Occipital lobe (tissue), 2 donors: Measurements from ENCODE around the gene DCTN2. TPM values are rescaled to one million over a fixed set of nuclear protein-coding genes. Genes with fewer than 3 reads are reported as not detected.
"Not testable (repeated sequence)": the region's sequence is repeated elsewhere in the genome, so short reads cannot be mapped to it uniquely, and the experiment has no call there.

Source experiments
- DNase-seq: peaks from one replicate; lab custom pipeline; 2025; lab: John Stamatoyannopoulos, UW
- total RNA-seq: library from RNA; depleted of rRNA; stranded (reverse); fragments of >200 nt; gene quantifications from one replicate; pipeline ENCODE4 v1.2.3, GENCODE V29; 2014

The DCTN2 gene
- total RNA-seq, 1 donor from 2014 or later, result 103 TPM

DNA sequence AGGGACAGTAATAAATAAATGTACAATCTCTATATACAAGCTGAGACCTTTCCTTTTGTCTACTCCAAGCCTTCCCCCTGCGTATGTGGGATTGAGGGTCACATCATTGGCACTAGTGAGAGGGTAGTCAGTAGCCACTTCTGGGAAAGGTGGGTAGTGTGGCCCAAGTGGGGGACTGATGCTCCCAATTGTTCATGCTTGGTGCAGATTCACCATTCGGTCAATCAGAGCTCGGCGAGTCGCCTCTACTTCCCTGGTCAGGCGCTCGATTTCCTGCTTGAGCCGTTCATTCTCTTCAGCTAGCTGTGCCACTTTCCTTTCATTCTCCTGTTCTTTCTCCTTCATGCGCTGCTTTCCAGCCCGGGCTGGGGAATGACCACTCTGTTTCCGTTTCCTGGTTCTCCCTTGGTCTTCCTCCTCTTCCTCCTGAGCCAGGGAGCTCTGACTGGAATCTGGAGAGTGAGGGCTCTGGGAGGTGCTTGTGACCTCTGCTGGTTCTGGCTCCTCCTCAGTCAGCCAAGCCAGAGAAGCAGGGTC lies 30.3 kb downstream of the DCTN2 start:
- no peak for DNase-seq

DNA sequence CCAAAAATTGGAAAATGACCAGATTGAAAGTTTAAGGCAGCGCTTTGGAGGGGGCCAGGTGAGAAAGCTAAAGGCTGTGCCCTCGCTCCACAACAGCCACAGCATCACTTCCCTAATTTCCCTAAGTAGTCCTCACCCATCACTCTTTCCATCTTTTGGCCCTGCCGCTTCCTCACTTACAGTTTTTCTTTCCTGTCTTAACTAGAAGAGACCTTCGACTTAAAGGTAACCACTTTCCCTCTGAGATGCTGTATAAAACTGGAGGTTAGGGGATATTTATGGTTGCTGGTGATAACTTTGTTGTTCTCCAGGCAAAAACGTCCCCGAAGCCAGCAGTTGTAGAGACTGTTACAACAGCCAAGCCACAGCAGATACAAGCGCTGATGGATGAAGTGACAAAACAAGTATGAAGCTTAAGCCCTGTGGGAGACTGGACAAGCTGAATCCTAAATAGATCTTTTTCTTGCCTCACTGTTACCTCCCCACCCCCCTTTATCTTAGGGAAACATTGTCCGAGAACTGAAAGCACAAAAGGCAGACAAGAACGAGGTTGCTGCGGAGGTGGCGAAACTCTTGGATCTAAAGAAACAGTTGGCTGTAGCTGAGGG lies 31.0 kb downstream of the DCTN2 start:
- no peak for DNase-seq

DNA sequence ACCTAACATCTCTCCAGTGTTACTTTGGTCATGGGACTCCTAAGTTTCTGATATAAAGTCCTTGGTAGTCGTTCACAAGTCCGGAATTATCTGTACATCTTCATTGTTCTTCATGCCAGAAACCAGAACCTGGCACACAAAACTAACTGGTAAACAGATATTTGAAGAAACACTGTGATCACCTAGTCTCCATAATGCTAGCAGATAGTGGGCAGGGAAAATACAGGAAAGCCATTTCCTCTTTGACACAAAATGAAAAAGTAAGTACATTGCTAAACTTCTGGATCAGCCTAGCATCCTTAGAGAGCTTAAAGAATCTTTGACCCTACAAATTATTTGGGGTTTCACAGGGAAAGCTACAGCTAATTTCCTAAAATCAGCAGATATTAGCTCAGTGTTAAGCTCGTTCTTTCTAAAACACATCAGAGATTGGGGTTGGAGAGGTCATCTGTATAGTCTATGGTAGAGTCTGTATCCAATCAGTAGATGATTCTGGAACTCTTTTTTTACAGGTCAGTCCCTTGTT lies 31.5 kb downstream of the DCTN2 start:
- no peak for DNase-seq

DNA sequence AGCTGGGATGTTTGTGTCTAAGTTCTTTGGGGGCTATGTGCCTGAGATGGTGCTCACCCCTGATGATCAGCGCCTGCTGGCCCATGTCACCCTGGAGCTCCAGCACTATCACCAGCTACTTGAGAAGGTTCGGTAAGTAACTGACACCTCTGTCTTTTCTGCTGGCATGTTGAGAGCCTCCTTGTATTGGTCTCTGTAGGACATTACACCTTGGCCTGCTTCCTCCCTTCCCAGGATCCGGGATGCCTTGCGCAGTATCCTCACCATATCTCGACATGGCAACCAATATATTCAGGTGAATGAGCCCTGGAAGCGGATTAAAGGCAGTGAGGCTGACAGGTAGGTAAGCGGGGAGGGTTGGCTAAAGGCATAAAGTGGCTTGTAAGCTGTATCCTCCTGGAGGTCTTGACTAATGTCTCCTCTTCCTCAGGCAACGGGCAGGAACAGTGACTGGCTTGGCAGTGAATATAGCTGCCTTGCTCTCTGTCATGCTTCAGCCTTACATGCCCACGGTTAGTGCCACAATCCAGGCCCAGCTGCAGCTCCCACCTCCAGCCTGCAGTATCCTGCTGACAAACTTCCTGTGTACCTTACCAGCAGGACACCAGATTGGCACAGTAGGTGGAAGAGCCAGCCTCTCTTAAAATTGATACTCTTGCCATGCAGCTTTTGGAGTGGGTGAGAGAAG lies 32.1 kb downstream of the DCTN2 start:
- no peak for DNase-seq

DNA sequence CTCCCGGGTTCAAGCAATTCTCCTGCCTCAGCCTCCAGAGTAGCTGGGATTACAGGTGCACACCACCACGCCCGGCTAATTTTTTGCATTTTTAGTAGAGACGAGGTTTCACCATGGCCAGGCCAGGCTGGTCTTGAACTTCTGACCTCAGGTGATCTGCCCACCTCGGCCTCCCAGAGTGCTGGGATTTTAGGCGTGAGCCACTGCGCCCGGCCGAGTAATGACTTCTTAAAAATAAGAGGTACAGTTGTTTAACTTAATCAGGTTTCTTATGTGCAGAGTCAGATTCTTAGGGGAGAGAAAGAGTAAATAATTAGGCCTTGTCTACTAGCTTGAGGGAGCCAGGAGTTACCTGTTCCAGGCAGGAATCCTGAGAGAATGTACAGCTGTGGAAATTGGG lies 32.7 kb downstream of the DCTN2 start:
- DNase-seq, result not testable (repeated sequence)

DNA sequence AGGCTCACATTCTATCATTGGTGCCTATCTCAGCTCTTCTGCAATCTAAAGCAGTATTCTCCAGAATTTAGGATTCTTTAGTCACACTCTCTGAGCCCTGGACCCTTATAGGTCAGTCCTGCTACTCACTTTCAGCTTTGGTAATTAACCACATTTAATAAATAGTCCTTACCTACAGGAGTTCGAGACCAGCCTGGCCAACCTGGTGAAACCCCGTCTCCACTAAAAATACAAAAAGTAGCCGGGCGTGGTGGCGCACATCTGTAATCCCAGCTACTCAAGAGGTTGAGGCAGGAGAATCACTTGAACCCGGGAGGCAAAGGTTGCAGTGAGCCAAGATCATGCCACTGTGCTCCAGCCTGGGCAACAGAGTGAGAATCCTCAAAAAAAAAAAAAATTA lies 33.3 kb downstream of the DCTN2 start:
- DNase-seq, result not testable (repeated sequence)

DNA sequence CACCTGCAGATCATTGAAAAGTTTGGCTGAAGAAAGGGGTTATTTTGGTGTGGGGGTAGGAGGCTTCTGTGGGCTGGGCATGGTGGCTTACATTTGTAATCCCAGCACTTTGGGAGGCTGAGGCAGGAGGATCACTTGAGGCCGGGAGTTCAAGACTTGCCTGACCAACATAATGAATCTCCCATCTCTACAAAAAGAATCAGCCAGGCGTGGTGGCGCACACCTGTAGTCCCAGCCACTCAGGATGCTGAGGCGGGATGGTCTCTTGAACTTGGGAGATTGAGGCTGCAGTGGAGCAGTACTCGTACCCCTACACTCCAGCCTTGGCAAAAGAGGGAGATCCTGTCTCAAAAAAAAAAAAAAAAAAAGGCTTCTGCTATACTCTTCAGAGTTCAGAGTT lies 33.7 kb downstream of the DCTN2 start:
- DNase-seq, result no peak

DNA sequence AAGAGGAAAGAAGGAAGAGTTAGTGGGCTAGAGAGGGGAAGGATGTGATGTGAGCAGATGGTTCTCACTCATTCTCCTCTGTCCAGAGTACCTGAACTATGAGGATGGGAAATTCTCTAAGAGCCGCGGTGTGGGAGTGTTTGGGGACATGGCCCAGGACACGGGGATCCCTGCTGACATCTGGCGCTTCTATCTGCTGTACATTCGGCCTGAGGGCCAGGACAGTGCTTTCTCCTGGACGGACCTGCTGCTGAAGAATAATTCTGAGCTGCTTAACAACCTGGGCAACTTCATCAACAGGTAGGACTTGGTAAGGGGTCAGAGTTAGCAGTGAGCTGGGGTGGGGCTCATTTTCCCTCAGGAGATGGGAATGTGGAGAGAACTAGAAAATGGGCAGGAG lies 34.3 kb downstream of the DCTN2 start:
- DNase-seq, result no peak

DNA sequence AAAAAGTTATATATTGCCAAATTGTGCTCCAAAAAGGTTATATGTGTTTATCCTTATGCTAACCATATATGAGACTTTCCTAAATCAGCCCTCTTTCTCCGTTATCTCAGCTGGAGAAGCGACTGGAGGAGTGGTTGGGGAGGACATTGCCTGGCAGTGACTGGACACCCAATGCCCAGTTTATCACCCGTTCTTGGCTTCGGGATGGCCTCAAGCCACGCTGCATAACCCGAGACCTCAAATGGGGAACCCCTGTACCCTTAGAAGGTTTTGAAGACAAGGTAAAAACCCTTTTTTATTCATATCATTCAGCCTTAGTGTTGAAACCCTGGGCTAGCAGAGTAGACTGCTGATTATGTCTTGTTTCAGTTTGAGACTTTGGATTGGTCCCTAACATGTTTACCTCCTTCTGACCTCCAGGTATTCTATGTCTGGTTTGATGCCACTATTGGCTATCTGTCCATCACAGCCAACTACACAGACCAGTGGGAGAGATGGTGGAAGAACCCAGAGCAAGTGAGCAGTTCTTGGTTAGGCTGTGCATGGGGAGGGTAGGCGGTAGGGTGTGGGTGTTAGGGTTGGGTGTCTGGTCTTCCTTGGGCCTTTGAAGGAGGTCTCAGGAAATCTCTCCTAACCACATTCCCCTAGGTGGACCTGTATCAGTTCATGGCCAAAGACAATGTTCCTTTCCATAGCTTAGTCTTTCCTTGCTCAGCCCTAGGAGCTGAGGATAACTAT lies 35.2 kb downstream of the DCTN2 start:
- no peak for DNase-seq

DNA sequence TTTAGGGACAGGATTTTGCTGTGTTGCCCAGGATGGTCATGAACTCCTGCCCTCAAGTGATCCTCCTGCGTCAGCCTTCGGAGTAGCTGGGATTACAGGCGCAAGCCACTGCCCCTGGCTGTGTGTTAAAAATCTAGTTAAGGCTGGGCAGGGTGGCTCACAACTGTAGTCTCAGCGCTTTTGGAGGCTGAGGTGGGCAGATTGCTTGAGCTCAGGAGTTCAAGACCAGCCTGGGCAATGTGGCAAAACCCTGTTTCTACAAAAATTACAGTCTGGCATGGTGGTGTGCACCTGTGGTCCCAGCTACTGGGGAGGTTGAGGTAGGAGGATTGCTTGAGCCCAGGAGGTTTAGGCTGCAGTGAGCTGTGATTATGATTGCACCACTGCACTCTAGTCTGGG lies 35.8 kb downstream of the DCTN2 start:
- DNase-seq, result no peak

DNA sequence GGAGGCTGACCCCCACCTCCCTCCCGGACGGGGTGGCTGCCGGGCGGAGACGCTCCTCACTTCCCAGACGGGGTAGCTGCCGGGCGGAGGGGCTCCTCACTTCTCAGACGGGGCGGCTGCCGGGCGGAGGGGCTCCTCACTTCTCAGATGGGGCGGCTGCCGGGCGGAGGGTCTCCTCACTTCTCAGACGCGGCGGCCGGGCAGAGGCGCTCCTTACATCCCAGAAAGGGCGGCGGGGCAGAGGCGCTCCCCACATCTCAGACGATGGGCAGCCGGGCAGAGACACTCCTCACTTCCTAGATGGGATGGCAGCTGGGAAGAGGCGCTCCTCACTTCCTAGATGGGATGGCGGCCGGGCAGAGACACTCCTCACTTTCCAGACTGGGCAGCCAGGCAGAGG lies 39.2 kb downstream of the DCTN2 start:
- DNase-seq, result not testable (repeated sequence)

DNA sequence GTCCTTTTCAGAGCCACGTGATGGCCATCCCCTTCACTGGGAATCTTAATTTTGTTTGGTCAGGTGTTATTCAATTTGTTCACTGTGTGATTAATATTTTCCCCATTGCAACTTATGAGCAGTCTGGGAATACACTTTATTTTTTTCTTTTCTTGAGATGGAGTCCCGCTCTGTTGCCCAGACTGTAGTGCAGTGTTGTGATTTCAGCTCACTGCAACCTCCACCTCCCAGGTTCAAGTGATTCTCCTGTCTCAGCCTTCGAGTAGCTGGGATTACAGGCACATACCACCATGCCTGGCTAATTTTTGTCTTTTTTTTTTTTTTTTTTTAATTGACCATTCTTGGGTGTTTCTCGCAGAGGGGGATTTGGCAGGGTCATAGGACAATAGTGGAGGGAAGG lies 40.5 kb downstream of the DCTN2 start:
- DNase-seq, result not testable (repeated sequence)

DNA sequence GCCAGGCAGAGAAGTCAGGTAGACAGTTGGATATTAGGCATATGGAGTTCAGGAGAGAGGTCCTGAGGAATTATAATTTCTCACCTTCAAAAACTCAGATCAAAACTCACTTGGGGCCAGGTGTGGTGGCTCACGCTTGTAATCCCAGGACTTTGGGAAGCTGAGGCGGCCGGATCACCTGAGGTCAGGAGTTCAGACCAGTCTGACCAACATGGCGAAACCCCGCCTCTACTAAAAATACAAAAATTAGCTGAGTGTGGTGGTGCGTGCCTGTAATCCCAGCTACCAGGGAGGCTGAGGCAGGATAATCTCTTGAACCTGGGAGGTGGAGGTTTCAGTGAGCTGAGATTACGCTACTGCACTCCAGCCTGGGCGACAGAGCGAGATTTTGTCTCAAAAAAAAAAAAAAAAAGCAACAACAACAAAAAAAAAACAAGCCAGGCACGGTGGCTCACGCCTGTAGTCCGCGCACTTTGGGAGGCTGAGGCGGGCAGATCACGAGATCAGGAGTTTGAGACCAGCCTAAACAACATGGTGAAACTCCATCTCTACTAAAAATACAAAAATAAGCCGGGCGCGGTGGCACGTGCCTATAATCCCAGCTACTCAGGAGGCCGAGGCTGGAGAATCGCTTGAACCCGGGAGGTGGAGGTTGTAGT lies 44.6 kb downstream of the DCTN2 start:
- DNase-seq, result not testable (repeated sequence)

DNA sequence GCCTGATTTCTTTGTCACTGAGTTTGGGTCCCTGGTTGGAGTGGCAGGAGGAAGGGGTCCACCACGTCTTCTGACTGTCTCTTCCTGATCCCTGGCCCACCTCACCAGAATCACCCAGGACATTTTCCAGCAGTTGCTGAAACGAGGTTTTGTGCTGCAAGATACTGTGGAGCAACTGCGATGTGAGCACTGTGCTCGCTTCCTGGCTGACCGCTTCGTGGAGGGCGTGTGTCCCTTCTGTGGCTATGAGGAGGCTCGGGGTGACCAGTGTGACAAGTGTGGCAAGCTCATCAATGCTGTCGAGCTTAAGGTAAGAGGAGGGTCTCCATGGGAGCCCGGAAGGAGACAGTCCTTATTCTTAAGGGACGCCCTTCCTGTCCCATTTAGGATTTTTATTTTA lies 46.8 kb downstream of the DCTN2 start:
- no peak for DNase-seq

DNA sequence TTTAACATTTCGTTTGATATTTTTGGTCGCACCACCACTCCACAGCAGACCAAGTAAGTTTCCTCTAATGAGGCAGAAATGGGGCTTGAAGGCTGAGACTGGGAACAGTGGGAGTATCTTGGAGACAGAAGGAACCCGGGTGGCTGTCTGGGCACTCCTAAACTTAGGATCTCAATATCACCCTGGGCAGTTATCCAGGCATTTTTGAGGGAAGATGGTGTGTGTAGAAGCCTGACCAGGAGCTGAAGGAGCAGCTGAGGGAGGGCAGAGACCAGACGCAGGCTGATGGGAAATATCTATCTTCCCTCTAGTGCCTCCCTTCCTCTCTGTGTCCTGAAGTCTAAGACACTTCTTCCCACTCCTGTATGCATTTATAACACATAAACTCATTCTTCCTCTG lies 48.4 kb downstream of the DCTN2 start:
- DNase-seq, result no peak

DNA sequence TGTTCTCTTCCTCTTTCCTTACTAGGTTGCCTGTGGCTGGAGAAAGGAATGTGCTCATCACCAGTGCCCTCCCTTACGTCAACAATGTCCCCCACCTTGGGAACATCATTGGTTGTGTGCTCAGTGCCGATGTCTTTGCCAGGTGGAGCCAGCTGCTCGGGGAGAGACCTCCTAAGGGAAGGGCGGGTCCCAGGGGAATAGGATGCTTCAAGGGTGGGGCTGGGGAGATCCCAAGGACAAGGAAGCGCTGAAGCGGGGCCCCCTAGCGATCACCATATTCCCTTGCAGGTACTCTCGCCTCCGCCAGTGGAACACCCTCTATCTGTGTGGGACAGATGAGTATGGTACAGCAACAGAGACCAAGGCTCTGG lies 48.9 kb downstream of the DCTN2 start:
- no peak for DNase-seq

DNA sequence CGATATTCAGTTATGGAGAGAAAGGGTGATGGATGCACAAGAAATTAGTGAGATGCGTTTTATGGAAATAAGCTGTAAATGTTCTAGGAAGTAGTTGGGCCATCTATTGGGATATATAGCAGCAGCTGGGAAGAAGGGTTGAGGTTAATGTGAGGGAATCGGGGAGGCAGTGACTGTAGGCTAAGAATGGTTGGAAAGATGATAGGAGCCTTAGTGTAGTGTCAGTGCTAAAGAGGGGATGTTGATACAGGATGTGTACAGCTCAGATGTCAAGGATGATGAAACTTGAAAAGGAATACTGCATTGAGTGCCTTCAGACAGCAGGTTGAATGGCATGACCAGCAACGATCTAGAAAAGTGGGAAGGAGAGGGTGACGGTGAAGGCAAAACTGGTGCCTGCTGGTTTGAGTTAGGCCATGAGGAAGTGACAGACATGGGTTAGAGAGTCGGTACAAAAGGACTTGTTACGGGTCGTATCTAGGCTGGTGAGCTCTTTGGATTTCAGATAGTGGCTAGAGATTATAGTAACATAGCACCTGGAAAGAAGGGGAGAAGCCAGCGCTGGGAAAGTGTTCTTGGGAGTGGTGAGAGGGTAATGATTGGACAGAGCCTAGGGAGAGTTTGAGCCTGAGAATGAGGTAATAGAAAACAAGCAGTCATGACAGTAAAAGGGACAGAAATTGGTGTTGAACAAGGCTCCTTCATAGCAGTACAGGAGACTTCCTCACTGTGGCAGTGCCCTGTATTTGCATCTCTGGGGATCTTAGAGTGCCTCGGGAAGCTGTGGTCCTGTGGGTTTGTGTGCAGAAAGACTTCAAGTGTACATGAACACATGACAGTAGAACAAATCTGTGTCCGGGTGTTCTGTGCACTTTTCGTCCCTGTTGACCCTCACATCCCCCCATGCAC lies 49.5 kb downstream of the DCTN2 start:
- no peak for DNase-seq

DNA sequence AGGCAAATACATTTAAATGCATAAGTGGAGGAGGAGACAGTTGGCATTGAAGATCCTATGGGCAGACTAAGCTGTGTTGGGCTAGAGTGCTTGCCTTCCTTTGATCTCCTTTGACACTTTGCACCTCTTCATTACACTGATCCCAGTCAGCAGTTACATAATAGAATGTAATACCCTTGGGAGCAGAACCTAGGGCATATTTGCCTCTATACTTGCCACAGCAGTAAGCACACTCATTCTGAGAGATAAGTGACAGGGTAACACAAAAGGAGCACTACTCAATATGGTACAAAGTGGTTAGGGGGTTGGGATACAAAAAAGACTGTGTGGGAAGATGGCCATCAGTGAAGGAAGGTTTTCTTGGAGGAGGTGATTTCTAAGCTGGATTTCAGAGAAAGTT lies 50.2 kb downstream of the DCTN2 start:
- DNase-seq, result no peak

DNA sequence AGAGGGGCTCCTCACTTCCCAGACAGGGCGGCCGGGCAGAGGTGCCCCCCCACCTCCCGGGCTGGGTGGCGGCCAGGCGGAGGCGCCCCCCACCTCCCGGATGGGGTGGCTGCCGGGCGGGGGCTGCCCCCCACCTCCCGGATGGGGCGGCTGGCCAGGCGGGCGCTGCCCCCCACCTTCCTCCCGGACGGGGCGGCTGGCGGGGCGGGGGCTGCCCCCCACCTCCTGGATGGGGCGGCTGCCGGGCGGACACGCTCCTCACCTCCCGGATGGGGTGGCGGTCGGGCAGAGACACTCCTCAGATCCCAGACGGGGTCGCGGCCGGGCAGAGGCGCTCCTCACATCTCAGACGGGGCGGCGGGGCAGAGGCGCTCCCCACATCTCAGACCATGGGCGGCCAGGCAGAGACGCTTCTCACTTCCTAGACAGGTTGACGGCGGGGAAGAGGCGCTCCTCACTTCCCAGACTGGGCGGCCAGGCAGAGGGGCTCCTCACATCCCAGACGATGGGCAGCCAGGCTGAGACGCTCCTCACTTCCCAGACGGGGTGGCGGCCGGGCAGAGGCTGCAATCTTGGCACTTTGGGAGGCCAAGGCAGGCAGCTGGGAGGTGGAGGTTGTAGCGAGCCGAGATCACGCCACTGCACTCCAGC lies 51.8 kb downstream of the DCTN2 start:
- not testable (repeated sequence) for DNase-seq
